GM23338 (cell line): ENCODE measurements around the gene ARG2. TPM values are rescaled to one million over a fixed set of nuclear protein-coding genes. Genes with fewer than 3 reads are reported as not detected.
"Not testable (repeated sequence)": the region's sequence is repeated elsewhere in the genome, so short reads cannot be mapped to it uniquely, and the experiment has no call there.

Source experiments
- ATAC-seq: fragments of 200-7000 bp; cut with Tn5 transposase; 3 replicates; pipeline ENCODE4 v1.9.1; 2020
- DNase-seq: peaks from one replicate; pipeline ENCODE4 v3.0.0-alpha.2; 2015; ENCODE audit warnings: low spot score
- H2AFZ ChIP-seq: fragments of 200-600 bp; sonication (generic); 2 replicates; pipeline ENCODE4 v1.8.0; 2016; ENCODE audit warnings: antibody characterized with exemption, mild to moderate bottlenecking, moderate library complexity
- H3F3A ChIP-seq: fragments of 200-600 bp; sonication (generic); replicated peaks from 2 replicates; pipeline ENCODE4 v1.8.0; 2017; ENCODE audit warnings: antibody characterized with exemption, mixed run types, low read depth
- H3K27ac ChIP-seq: fragments of 200-600 bp; sonication (generic); 2 replicates; pipeline ENCODE4 v1.6.1; 2016; ENCODE audit warnings: low read depth
- H3K27me3 ChIP-seq: fragments of 200-600 bp; sonication (generic); 2 replicates; pipeline ENCODE4 v1.8.0; 2016; ENCODE audit warnings: mild to moderate bottlenecking, mixed run types, moderate library complexity; ENCODE audit not compliant: insufficient read depth
- H3K36me3 ChIP-seq: fragments of 200-600 bp; sonication (generic); 2 replicates; pipeline ENCODE4 v1.8.0; 2016; ENCODE audit warnings: mild to moderate bottlenecking; ENCODE audit not compliant: insufficient read depth
- H3K4me1 ChIP-seq: fragments of 200-600 bp; sonication (generic); 2 replicates; pipeline ENCODE4 v1.8.0; 2016; ENCODE audit warnings: mild to moderate bottlenecking, moderate library complexity; ENCODE audit not compliant: insufficient read depth
- H3K4me2 ChIP-seq: fragments of 200-600 bp; sonication (generic); 2 replicates; pipeline ENCODE4 v1.7.1; 2017; ENCODE audit warnings: mixed run types
- H3K4me3 ChIP-seq: fragments of 200-600 bp; sonication (generic); 2 replicates; pipeline ENCODE4 v1.6.1; 2016; ENCODE audit warnings: mixed run types
- H3K79me2 ChIP-seq: fragments of 200-600 bp; sonication (generic); replicated peaks from 2 replicates; pipeline ENCODE4 v1.8.0; 2017; ENCODE audit warnings: mild to moderate bottlenecking; ENCODE audit not compliant: insufficient read depth
- H3K9me2 ChIP-seq: fragments of 200-600 bp; sonication (generic); 2 replicates; pipeline ENCODE4 v1.8.0; 2017; ENCODE audit not compliant: insufficient read depth
- H4K20me1 ChIP-seq: fragments of 200-600 bp; sonication (generic); replicated peaks from 2 replicates; pipeline ENCODE4 v1.8.0; 2017; ENCODE audit warnings: mild to moderate bottlenecking; ENCODE audit not compliant: insufficient read depth
- H3K27ac Mint-ChIP-seq: 2 replicates; pipeline ENCODE4 v1.8.0; 2020; ENCODE audit warnings: inconsistent platforms, mild to moderate bottlenecking, moderate library complexity, mixed read lengths
- H3K27me3 Mint-ChIP-seq: 3 replicates; pipeline ENCODE4 v1.8.0; 2022; ENCODE audit warnings: low read depth, mild to moderate bottlenecking, moderate library complexity, mixed read lengths, inconsistent platforms; ENCODE audit not compliant: insufficient read depth, poor library complexity
- H3K36me3 Mint-ChIP-seq: 3 replicates; pipeline ENCODE4 v1.8.0; 2021; ENCODE audit warnings: low read depth, mild to moderate bottlenecking, inconsistent platforms, moderate library complexity, mixed read lengths
- H3K4me1 Mint-ChIP-seq: 3 replicates; pipeline ENCODE4 v1.8.0; 2020; ENCODE audit warnings: mild to moderate bottlenecking, inconsistent platforms, mixed read lengths
- H3K4me3 Mint-ChIP-seq: 3 replicates; pipeline ENCODE4 v1.8.0; 2021; ENCODE audit warnings: moderate library complexity, mild to moderate bottlenecking, inconsistent platforms, mixed read lengths
- H3K9me3 Mint-ChIP-seq: 3 replicates; pipeline ENCODE4 v1.8.0; 2020; ENCODE audit warnings: moderate library complexity, mild to moderate bottlenecking, inconsistent platforms, mixed read lengths
- CREB1 ChIP-seq: fragments of 250-450 bp; sonication (Bioruptor Pico); IDR thresholded peaks from 2 replicates; pipeline ENCODE4 v1.5.0; 2020; ENCODE audit warnings: low read depth, mild to moderate bottlenecking, moderate library complexity
- EZH2 ChIP-seq: fragments of 200-600 bp; sonication (generic); IDR thresholded peaks from one replicate; pipeline ENCODE4 v1.8.0; 2017; ENCODE audit warnings: antibody characterized with exemption, mild to moderate bottlenecking, low read depth; ENCODE audit not compliant: unreplicated experiment
- EZH2phosphoT487 ChIP-seq: fragments of 200-600 bp; sonication (generic); IDR thresholded peaks from one replicate; pipeline ENCODE4 v1.8.1; 2018; ENCODE audit warnings: antibody characterized with exemption; ENCODE audit not compliant: unreplicated experiment
- JUNB ChIP-seq: IDR thresholded peaks from one replicate; pipeline ENCODE4 v1.6.1; 2016; ENCODE audit warnings: antibody characterized with exemption; ENCODE audit not compliant: unreplicated experiment
- NANOG ChIP-seq: IDR thresholded peaks from 2 replicates; pipeline ENCODE4 v1.6.1; 2016; ENCODE audit warnings: antibody characterized with exemption, borderline replicate concordance
- POLR2AphosphoS5 ChIP-seq: IDR thresholded peaks from 2 replicates; pipeline ENCODE4 v1.6.1; 2016; ENCODE audit warnings: antibody characterized with exemption, low read depth
- STAT1 ChIP-seq: IDR thresholded peaks from one replicate; pipeline ENCODE4 v1.6.1; 2016; ENCODE audit warnings: antibody characterized with exemption; ENCODE audit not compliant: unreplicated experiment
- ZNF114 ChIP-seq: fragments of 250-450 bp; sonication (Bioruptor Pico); IDR thresholded peaks from 2 replicates; pipeline ENCODE4 v1.5.0; 2020; ENCODE audit warnings: mild to moderate bottlenecking, moderate library complexity
- ZNF331 ChIP-seq: fragments of 250-450 bp; sonication (Bioruptor Pico); IDR thresholded peaks from 2 replicates; pipeline ENCODE4 v1.5.0; 2020; ENCODE audit warnings: low read depth, mild to moderate bottlenecking, moderate library complexity
- polyA plus RNA-seq: library from polyadenylated mRNA; unstranded; fragments of >200 nt; fragmentation: Nextera tagmentation; extraction: Ambion mirVana; gene quantifications from 2 replicates; pipeline ENCODE4 v1.2.1, GENCODE V29; 2016
- total RNA-seq: library from RNA; depleted of rRNA; stranded (reverse); fragments of >200 nt; shearing (Covaris generic); gene quantifications from 2 replicates; pipeline ENCODE4 v1.2.3, GENCODE V29; 2014
- TF ChIP-seq, protein P1 (sequence below): IDR thresholded peaks from 2 replicates; pipeline ENCODE4 v1.6.1; 2016; ENCODE audit warnings: antibody characterized with exemption
- TF ChIP-seq, protein P2 (sequence below), 2 experiments: fragments of 200-600 bp in 1 of 2; sonication (generic) in 1 of 2; conservative IDR thresholded peaks; 2 replicates each; pipeline versions ENCODE4 v1.5.1 to v1.6.1; 2016 to 2017; ENCODE audit warnings: antibody characterized with exemption in 2 of 2, low read depth in 2 of 2, mild to moderate bottlenecking in 2 of 2, moderate library complexity in 1 of 2
- TF ChIP-seq, protein P3 (sequence below): fragments of 250-450 bp; sonication (Bioruptor Pico); IDR thresholded peaks from 2 replicates; pipeline ENCODE4 v1.5.0; 2020; ENCODE audit warnings: mild to moderate bottlenecking, moderate library complexity

The ARG2 gene
- total and polyA plus RNA-seq, 2 experiments from 2014 or later, result 42.7 to 69.4 TPM

DNA sequence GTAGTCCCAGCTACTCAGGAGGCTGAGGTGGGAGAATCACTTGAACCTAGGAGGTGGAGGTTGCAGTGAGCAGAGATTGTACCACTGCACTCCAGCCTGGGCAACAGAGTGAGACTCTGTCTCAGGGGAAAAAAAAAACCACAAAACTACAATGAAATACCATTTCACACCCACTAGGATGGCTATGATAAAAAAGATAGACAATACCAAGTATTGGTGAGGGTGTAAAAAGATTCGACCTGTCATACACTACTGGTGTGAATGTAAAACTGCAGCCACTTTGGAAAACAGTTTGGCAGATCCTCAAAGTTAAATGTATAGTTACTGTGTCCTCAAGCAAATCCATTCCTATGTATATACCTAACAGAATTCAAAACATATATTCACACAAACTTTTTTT is 6.4 kb downstream of the ARG2 start:
- not testable (repeated sequence) for H3K4me3 Mint-ChIP-seq, ATAC-seq, DNase-seq, H3K27ac Mint-ChIP-seq, H3K36me3 ChIP-seq, H2AFZ ChIP-seq, H3F3A ChIP-seq, H3K4me2 ChIP-seq, H3K9me2 ChIP-seq, H3K79me2 ChIP-seq, H3K9me3 Mint-ChIP-seq, H3K4me3 ChIP-seq, H3K27me3 Mint-ChIP-seq, H3K27me3 ChIP-seq, H3K27ac ChIP-seq
- H4K20me1 ChIP-seq, result peaks cover 10% of the 10 kb centered on the region; the same call in 1 of the 2 replicates
- H3K36me3 Mint-ChIP-seq, result peaks cover 20% of the 10 kb centered on the region
- peaks cover 10% of the 10 kb centered on the region for H3K4me1 ChIP-seq
- H3K4me1 Mint-ChIP-seq, result peaks cover 15% of the 10 kb centered on the region

DNA sequence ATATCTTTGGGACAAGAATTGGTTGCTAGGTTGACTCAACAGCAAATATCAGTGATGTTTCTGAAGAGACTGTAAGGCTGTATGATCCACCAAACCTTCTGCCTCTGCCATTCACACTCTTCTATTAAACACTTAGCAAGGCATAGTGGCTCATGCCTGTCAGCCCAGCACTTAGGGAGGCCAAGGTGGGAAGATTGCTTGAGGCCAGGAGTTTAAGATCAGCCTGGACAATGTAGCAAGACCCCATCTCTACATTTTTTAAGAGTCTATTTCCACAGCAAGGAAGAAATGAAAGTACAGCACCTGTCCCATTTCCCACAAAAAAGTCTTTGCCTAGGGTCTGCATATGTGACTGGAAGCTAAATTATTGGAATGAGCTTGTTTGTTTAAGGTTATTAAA is 7.8 kb downstream of the ARG2 start:
- no peaks in the 10 kb centered on the region for H3F3A ChIP-seq
- DNase-seq, result no peak
- peaks cover 2% of the 10 kb centered on the region for H3K27me3 Mint-ChIP-seq
- no peak overlapping the region for H2AFZ ChIP-seq
- no peak overlapping the region for H3K4me3 ChIP-seq
- no peak overlapping the region for H3K27ac Mint-ChIP-seq
- H3K36me3 ChIP-seq, result peaks cover 5% of the 10 kb centered on the region; the same call in 1 of the 2 replicates
- no peaks in the 10 kb centered on the region for H3K79me2 ChIP-seq
- no peaks in the 10 kb centered on the region for H3K27me3 ChIP-seq
- H3K4me1 ChIP-seq, result peaks cover 4% of the 10 kb centered on the region
- H4K20me1 ChIP-seq, result peaks cover 10% of the 10 kb centered on the region; the same call in 1 of the 2 replicates
- no peak overlapping the region for H3K4me3 Mint-ChIP-seq
- no peaks in the 10 kb centered on the region for H3K9me3 Mint-ChIP-seq
- no peak overlapping the region for H3K27ac ChIP-seq
- no peaks in the 10 kb centered on the region for H3K9me2 ChIP-seq
- no peak for ATAC-seq
- H3K4me1 Mint-ChIP-seq, result peaks cover 8% of the 10 kb centered on the region; the same call in 2 of the 3 replicates
- peaks cover 16% of the 10 kb centered on the region for H3K36me3 Mint-ChIP-seq
- H3K4me2 ChIP-seq, result no peak overlapping the region
- TF ChIP-seq ZNF114 (CRISPR knock-in tag), result no peak
- TF ChIP-seq NANOG, result no peak
- no peak for TF ChIP-seq EZH2
- TF ChIP-seq, protein P1, sequence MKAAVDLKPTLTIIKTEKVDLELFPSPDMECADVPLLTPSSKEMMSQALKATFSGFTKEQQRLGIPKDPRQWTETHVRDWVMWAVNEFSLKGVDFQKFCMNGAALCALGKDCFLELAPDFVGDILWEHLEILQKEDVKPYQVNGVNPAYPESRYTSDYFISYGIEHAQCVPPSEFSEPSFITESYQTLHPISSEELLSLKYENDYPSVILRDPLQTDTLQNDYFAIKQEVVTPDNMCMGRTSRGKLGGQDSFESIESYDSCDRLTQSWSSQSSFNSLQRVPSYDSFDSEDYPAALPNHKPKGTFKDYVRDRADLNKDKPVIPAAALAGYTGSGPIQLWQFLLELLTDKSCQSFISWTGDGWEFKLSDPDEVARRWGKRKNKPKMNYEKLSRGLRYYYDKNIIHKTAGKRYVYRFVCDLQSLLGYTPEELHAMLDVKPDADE, result no peak
- no peak for TF ChIP-seq JUNB
- no peak for TF ChIP-seq CREB1
- TF ChIP-seq, protein P2, sequence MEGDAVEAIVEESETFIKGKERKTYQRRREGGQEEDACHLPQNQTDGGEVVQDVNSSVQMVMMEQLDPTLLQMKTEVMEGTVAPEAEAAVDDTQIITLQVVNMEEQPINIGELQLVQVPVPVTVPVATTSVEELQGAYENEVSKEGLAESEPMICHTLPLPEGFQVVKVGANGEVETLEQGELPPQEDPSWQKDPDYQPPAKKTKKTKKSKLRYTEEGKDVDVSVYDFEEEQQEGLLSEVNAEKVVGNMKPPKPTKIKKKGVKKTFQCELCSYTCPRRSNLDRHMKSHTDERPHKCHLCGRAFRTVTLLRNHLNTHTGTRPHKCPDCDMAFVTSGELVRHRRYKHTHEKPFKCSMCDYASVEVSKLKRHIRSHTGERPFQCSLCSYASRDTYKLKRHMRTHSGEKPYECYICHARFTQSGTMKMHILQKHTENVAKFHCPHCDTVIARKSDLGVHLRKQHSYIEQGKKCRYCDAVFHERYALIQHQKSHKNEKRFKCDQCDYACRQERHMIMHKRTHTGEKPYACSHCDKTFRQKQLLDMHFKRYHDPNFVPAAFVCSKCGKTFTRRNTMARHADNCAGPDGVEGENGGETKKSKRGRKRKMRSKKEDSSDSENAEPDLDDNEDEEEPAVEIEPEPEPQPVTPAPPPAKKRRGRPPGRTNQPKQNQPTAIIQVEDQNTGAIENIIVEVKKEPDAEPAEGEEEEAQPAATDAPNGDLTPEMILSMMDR (conservative IDR thresholded peaks at IDR 0.05; ENCODE audit: low read depth in 2 of 2), result no peak
- TF ChIP-seq POLR2AphosphoS5, result no peak
- TF ChIP-seq, protein P3, sequence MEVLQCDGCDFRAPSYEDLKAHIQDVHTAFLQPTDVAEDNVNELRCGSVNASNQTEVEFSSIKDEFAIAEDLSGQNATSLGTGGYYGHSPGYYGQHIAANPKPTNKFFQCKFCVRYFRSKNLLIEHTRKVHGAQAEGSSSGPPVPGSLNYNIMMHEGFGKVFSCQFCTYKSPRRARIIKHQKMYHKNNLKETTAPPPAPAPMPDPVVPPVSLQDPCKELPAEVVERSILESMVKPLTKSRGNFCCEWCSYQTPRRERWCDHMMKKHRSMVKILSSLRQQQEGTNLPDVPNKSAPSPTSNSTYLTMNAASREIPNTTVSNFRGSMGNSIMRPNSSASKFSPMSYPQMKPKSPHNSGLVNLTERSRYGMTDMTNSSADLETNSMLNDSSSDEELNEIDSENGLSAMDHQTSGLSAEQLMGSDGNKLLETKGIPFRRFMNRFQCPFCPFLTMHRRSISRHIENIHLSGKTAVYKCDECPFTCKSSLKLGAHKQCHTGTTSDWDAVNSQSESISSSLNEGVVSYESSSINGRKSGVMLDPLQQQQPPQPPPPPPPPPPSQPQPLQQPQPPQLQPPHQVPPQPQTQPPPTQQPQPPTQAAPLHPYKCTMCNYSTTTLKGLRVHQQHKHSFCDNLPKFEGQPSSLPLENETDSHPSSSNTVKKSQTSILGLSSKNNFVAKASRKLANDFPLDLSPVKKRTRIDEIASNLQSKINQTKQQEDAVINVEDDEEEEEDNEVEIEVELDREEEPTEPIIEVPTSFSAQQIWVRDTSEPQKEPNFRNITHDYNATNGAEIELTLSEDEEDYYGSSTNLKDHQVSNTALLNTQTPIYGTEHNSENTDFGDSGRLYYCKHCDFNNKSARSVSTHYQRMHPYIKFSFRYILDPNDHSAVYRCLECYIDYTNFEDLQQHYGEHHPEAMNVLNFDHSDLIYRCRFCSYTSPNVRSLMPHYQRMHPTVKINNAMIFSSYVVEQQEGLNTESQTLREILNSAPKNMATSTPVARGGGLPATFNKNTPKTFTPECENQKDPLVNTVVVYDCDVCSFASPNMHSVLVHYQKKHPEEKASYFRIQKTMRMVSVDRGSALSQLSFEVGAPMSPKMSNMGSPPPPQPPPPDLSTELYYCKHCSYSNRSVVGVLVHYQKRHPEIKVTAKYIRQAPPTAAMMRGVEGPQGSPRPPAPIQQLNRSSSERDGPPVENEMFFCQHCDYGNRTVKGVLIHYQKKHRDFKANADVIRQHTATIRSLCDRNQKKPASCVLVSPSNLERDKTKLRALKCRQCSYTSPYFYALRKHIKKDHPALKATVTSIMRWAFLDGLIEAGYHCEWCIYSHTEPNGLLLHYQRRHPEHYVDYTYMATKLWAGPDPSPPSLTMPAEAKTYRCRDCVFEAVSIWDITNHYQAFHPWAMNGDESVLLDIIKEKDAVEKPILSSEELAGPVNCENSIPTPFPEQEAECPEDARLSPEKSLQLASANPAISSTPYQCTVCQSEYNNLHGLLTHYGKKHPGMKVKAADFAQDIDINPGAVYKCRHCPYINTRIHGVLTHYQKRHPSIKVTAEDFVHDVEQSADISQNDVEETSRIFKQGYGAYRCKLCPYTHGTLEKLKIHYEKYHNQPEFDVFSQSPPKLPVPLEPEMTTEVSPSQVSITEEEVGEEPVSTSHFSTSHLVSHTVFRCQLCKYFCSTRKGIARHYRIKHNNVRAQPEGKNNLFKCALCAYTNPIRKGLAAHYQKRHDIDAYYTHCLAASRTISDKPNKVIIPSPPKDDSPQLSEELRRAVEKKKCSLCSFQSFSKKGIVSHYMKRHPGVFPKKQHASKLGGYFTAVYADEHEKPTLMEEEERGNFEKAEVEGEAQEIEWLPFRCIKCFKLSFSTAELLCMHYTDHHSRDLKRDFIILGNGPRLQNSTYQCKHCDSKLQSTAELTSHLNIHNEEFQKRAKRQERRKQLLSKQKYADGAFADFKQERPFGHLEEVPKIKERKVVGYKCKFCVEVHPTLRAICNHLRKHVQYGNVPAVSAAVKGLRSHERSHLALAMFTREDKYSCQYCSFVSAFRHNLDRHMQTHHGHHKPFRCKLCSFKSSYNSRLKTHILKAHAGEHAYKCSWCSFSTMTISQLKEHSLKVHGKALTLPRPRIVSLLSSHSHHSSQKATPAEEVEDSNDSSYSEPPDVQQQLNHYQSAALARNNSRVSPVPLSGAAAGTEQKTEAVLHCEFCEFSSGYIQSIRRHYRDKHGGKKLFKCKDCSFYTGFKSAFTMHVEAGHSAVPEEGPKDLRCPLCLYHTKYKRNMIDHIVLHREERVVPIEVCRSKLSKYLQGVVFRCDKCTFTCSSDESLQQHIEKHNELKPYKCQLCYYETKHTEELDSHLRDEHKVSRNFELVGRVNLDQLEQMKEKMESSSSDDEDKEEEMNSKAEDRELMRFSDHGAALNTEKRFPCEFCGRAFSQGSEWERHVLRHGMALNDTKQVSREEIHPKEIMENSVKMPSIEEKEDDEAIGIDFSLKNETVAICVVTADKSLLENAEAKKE, result no peak
- TF ChIP-seq STAT1, result no peak
- TF ChIP-seq ZNF331 (CRISPR knock-in tag), result no peak
- no peak for TF ChIP-seq EZH2phosphoT487
